ENCODE data around the gene DNM3.

Gene DNM3

DNA sequence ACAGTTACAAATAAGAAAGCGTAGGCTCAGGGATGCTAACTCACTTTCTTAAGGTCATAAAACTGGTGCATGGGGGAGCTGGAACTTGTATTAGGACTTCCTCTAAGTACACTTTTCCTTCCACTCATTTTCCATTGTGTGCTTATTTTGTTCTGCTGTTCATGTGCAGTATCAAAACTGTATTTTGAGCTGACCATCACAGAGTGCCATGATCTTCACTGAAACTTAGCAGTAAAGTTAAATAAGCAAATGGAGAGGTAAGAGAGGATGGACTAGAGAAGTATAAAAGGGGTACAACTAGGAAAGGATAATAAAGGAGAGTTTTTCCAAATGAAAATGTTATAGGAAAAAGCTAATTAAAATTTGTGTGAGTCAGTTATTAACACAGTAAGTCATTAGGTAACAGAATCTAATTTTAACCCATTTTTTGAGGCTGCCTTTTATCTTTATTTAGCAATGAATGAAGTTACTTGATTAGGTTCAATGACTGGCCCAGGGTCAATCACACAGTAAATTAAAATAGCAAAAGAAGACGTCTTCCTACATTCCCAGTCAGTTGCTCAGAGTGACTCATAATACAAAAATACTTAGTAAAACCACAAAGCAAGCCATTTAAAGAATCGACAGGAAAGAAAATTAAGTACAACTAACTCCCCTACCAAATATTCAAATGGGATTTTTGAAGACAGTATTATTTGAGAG, 413.4 kb downstream of the DNM3 start:
- Histone ChIP-seq H3K4me3 (ENCODE audit: insufficient read depth in 1 of 2, low read depth in 1 of 2, low read length in 2 of 2) (no peak overlapping the region), H2BK5ac (ENCODE audit: low read depth, low read length, poor library complexity, severe bottlenecking) (peak overlapping the region; percentile 8), H3K4me2 (ENCODE audit: low read length, poor library complexity, severe bottlenecking) (no peak overlapping the region), H3K4ac (ENCODE audit: low read depth in 1 of 2, low read length in 2 of 2) (no peak overlapping the region), H3K36me3 (ENCODE audit: control insufficient read depth in 1 of 2, insufficient read depth in 2 of 2, low read depth in 1 of 2, low read length in 2 of 2) (no peaks in the 10 kb centered on the region), H2BK120ac (ENCODE audit: low read depth, low read length) (no peak overlapping the region), H3K27ac (ENCODE audit: low read length, poor library complexity, severe bottlenecking) (peak overlapping the region; percentile 87), H3K14ac (ENCODE audit: low read length in 2 of 2) (no peak overlapping the region), H3K4me1 (ENCODE audit: control insufficient read depth, insufficient read depth, low read depth, low read length) (no peaks in the 10 kb centered on the region), H2AK5ac (ENCODE audit: low read length, severe bottlenecking) (no peak overlapping the region), H3K9ac (ENCODE audit: low read length) (peak overlapping the region; percentile 18), H2BK15ac (ENCODE audit: low read depth, poor library complexity, severe bottlenecking) (no peak overlapping the region), H2BK12ac (ENCODE audit: low read length in 2 of 2) (no peak overlapping the region), H3K27me3 (ENCODE audit: control insufficient read depth in 1 of 2, insufficient read depth in 1 of 2, low read length in 2 of 2) (no peaks in the 10 kb centered on the region), H3K9me3 (ENCODE audit: control insufficient read depth, low read length) (peaks cover 3% of the 10 kb centered on the region), H3K23ac (ENCODE audit: low read length in 2 of 2) (no peak overlapping the region), H3K79me1 (replicated peaks; ENCODE audit: low read length, poor library complexity, severe bottlenecking) (no peaks in the 10 kb centered on the region), H2AFZ (ENCODE audit: low read depth, low read length) (no peak overlapping the region), H3K18ac (ENCODE audit: low read depth in 1 of 2, low read length in 2 of 2) (no peak overlapping the region), H4K91ac (ENCODE audit: low read length) (no peak overlapping the region), H4K8ac (ENCODE audit: low read length) (no peak overlapping the region)
- 44% methylated on average over 2 of the region's 3 CpGs for WGBS
- peak; percentile 94 for DNase-seq

- no peaks in the 10 kb centered on the region for H3K27me3 ChIP-seq (ENCODE audit: control insufficient read depth in 1 of 2, insufficient read depth in 1 of 2, low read length in 2 of 2)
- H3K27ac ChIP-seq (ENCODE audit: low read length, poor library complexity, severe bottlenecking): peak overlapping the region; percentile 98
- no peak overlapping the region for H3K14ac ChIP-seq (ENCODE audit: low read length in 2 of 2)
- no peak overlapping the region for H2AFZ ChIP-seq (ENCODE audit: low read depth, low read length)
- peaks cover 9% of the 10 kb centered on the region for H3K9me3 ChIP-seq (ENCODE audit: control insufficient read depth, low read length)
- peak overlapping the region; percentile 49 for H3K4me2 ChIP-seq (ENCODE audit: low read length, poor library complexity, severe bottlenecking)
- peak overlapping the region in 1 of 2 experiments; percentile 84 for H2BK12ac ChIP-seq (ENCODE audit: low read length in 2 of 2)
- no peaks in the 10 kb centered on the region for H3K36me3 ChIP-seq (ENCODE audit: control insufficient read depth in 1 of 2, insufficient read depth in 2 of 2, low read depth in 1 of 2, low read length in 2 of 2)
- no peak overlapping the region for H2BK120ac ChIP-seq (ENCODE audit: low read depth, low read length)
- no peak overlapping the region for H4K8ac ChIP-seq (ENCODE audit: low read length)
- peak overlapping the region; percentile 18 for H3K9ac ChIP-seq (ENCODE audit: low read length)
- H3K4ac ChIP-seq (ENCODE audit: low read depth in 1 of 2, low read length in 2 of 2): peak overlapping the region in 1 of 2 experiments; percentile 84
- no peak overlapping the region for H3K23ac ChIP-seq (ENCODE audit: low read length in 2 of 2)
- H3K4me3 ChIP-seq (ENCODE audit: insufficient read depth in 1 of 2, low read depth in 1 of 2, low read length in 2 of 2): no peak overlapping the region
- no peaks in the 10 kb centered on the region for H3K4me1 ChIP-seq (ENCODE audit: control insufficient read depth, insufficient read depth, low read depth, low read length)
- H2AK5ac ChIP-seq (ENCODE audit: low read length, severe bottlenecking): peak overlapping the region; percentile 81
- DNase-seq: no peak
- H2BK5ac ChIP-seq (ENCODE audit: low read depth, low read length, poor library complexity, severe bottlenecking): peak overlapping the region; percentile 93
- H4K91ac ChIP-seq (ENCODE audit: low read length): no peak overlapping the region
- peak overlapping the region; percentile 40 to 84 for H3K18ac ChIP-seq (ENCODE audit: low read depth in 1 of 2, low read length in 2 of 2)
- no peak overlapping the region for H2BK15ac ChIP-seq (ENCODE audit: low read depth, poor library complexity, severe bottlenecking)
- no peaks in the 10 kb centered on the region for H3K79me1 ChIP-seq (replicated peaks; ENCODE audit: low read length, poor library complexity, severe bottlenecking)
Measured at GRCh38 chr1:172255223-172255560, 413.9 kb downstream of the DNM3 start.

DNA sequence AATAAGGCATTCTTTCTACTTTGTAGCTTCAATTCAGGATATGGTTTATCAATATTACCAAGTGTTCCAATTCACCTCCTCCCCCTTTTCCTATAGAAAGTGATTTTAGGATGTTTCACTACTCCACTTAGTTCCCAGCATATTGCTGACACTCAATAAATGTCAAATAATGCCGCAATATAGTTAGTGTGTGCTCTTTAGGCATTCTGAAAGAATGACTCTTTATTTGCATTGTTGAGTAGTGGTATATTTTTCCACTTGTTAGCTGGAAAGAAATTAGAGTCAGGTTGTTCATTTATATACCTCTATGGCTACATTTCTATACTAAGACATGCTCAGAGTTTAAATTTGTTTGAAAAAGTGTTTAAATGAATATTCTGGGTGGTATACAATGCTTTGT, 424.6 kb downstream of the DNM3 start:
- Histone ChIP-seq H3K9ac (ENCODE audit: low read length) (no peak overlapping the region), H3K4me1 (ENCODE audit: control insufficient read depth, insufficient read depth, low read depth, low read length) (no peaks in the 10 kb centered on the region), H2BK120ac (ENCODE audit: low read depth, low read length) (no peak overlapping the region), H4K91ac (ENCODE audit: low read length) (no peak overlapping the region), H3K18ac (ENCODE audit: low read depth in 1 of 2, low read length in 2 of 2) (no peak overlapping the region), H3K14ac (ENCODE audit: low read length in 2 of 2) (no peak overlapping the region), H3K4me3 (ENCODE audit: insufficient read depth in 1 of 2, low read depth in 1 of 2, low read length in 2 of 2) (no peak overlapping the region), H2BK5ac (ENCODE audit: low read depth, low read length, poor library complexity, severe bottlenecking) (no peak overlapping the region), H2AFZ (ENCODE audit: low read depth, low read length) (no peak overlapping the region), H3K27me3 (ENCODE audit: control insufficient read depth in 1 of 2, insufficient read depth in 1 of 2, low read length in 2 of 2) (no peaks in the 10 kb centered on the region), H2BK12ac (ENCODE audit: low read length in 2 of 2) (no peak overlapping the region), H3K79me1 (replicated peaks; ENCODE audit: low read length, poor library complexity, severe bottlenecking) (peaks cover 11% of the 10 kb centered on the region), H3K36me3 (ENCODE audit: control insufficient read depth in 1 of 2, insufficient read depth in 2 of 2, low read depth in 1 of 2, low read length in 2 of 2) (peaks cover 0 to 9% of the 10 kb centered on the region in 2 experiments), H3K27ac (ENCODE audit: low read length, poor library complexity, severe bottlenecking) (peak overlapping the region; percentile 10), H3K23ac (ENCODE audit: low read length in 2 of 2) (no peak overlapping the region), H4K8ac (ENCODE audit: low read length) (no peak overlapping the region), H3K4me2 (ENCODE audit: low read length, poor library complexity, severe bottlenecking) (no peak overlapping the region), H3K9me3 (ENCODE audit: control insufficient read depth, low read length) (peaks cover under 1% of the 10 kb centered on the region), H2AK5ac (ENCODE audit: low read length, severe bottlenecking) (no peak overlapping the region), H3K4ac (ENCODE audit: low read depth in 1 of 2, low read length in 2 of 2) (no peak overlapping the region), H2BK15ac (ENCODE audit: low read depth, poor library complexity, severe bottlenecking) (no peak overlapping the region)
- 88% methylated on average over 1 of the region's 1 CpG for WGBS
- no peak for DNase-seq

DNA sequence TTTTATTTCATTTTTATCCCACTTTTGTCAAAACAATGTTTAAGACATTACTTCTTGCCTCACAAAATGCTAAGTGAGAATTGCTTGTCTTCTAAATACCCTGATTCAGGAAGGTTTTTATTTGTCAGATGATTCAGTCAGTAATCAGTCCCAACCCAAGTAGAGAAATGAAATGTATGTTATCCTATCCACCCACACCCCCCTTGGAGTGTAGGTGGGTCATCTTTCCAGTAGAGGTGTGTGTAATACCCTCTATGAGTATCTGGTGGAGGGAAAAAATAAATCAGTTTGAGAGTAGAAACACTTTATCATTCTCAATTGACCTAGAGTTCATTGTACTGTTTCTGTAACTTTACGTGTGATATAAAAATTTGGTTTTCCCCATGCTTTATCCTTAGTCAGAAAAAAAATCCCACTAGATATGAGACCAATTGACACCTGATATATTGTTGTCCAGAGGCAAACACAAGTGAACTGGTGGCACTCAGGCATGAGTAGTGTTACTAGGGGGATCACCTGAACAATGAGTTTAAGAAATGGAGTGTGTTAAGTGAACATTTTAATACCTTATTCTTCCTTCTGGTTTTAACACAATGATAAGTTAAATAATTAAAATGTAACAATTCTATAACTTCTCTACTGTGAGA, 425.4 kb downstream of the DNM3 start:
- Histone ChIP-seq H2AFZ (ENCODE audit: low read depth, low read length) (no peak overlapping the region), H3K27me3 (ENCODE audit: control insufficient read depth in 1 of 2, insufficient read depth in 1 of 2, low read length in 2 of 2) (no peaks in the 10 kb centered on the region), H4K8ac (ENCODE audit: low read length) (no peak overlapping the region), H3K36me3 (ENCODE audit: control insufficient read depth in 1 of 2, insufficient read depth in 2 of 2, low read depth in 1 of 2, low read length in 2 of 2) (peaks cover 0 to 5% of the 10 kb centered on the region in 2 experiments), H3K23ac (ENCODE audit: low read length in 2 of 2) (no peak overlapping the region), H3K27ac (ENCODE audit: low read length, poor library complexity, severe bottlenecking) (no peak overlapping the region), H3K4me1 (ENCODE audit: control insufficient read depth, insufficient read depth, low read depth, low read length) (no peaks in the 10 kb centered on the region), H2BK120ac (ENCODE audit: low read depth, low read length) (no peak overlapping the region), H2BK15ac (ENCODE audit: low read depth, poor library complexity, severe bottlenecking) (no peak overlapping the region), H3K4me3 (ENCODE audit: insufficient read depth in 1 of 2, low read depth in 1 of 2, low read length in 2 of 2) (no peak overlapping the region), H3K9ac (ENCODE audit: low read length) (no peak overlapping the region), H2BK5ac (ENCODE audit: low read depth, low read length, poor library complexity, severe bottlenecking) (no peak overlapping the region), H3K9me3 (ENCODE audit: control insufficient read depth, low read length) (no peaks in the 10 kb centered on the region), H3K4me2 (ENCODE audit: low read length, poor library complexity, severe bottlenecking) (no peak overlapping the region), H3K79me1 (replicated peaks; ENCODE audit: low read length, poor library complexity, severe bottlenecking) (peaks cover 6% of the 10 kb centered on the region), H4K91ac (ENCODE audit: low read length) (no peak overlapping the region), H2AK5ac (ENCODE audit: low read length, severe bottlenecking) (peak overlapping the region; percentile 97), H3K4ac (ENCODE audit: low read depth in 1 of 2, low read length in 2 of 2) (no peak overlapping the region), H3K18ac (ENCODE audit: low read depth in 1 of 2, low read length in 2 of 2) (no peak overlapping the region), H2BK12ac (ENCODE audit: low read length in 2 of 2) (no peak overlapping the region), H3K14ac (ENCODE audit: low read length in 2 of 2) (no peak overlapping the region)
- DNase-seq: no peak
- WGBS: no CpG with 5 or more reads among the region's 1 CpG
